22Rv1 (cell line): Measurements from ENCODE around the gene SPATS2L.

Experiments used
- CTCF ChIP-seq: fragments of 450-650 bp; IDR thresholded peaks from 2 replicates; pipeline ENCODE4 v1.5.1; 2017; ENCODE audit warnings: mild to moderate bottlenecking
- ZFX ChIP-seq: fragments of 450-650 bp; IDR thresholded peaks from 2 replicates; pipeline ENCODE4 v1.6.1; 2017; ENCODE audit warnings: antibody characterized with exemption, borderline replicate concordance

GRCh38 chr2:200453853-200454534 is 147.5 kb downstream of the SPATS2L start:
- no peak for TF ChIP-seq CTCF
- TF ChIP-seq ZFX: no peak
